HG03139 (cell line): ENCODE data around the gene PRODH.
"Not testable (repeated sequence)": the region's sequence is repeated elsewhere in the genome, so short reads cannot be mapped to it uniquely, and the experiment has no call there.

Source experiments
- ATAC-seq: cut with Tn5 transposase; IDR thresholded peaks from one replicate; pipeline ENCODE4 v1.9.1; 2021; ENCODE audit not compliant: unreplicated experiment

PRODH gene, protein sequence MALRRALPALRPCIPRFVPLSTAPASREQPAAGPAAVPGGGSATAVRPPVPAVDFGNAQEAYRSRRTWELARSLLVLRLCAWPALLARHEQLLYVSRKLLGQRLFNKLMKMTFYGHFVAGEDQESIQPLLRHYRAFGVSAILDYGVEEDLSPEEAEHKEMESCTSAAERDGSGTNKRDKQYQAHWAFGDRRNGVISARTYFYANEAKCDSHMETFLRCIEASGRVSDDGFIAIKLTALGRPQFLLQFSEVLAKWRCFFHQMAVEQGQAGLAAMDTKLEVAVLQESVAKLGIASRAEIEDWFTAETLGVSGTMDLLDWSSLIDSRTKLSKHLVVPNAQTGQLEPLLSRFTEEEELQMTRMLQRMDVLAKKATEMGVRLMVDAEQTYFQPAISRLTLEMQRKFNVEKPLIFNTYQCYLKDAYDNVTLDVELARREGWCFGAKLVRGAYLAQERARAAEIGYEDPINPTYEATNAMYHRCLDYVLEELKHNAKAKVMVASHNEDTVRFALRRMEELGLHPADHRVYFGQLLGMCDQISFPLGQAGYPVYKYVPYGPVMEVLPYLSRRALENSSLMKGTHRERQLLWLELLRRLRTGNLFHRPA

DNA sequence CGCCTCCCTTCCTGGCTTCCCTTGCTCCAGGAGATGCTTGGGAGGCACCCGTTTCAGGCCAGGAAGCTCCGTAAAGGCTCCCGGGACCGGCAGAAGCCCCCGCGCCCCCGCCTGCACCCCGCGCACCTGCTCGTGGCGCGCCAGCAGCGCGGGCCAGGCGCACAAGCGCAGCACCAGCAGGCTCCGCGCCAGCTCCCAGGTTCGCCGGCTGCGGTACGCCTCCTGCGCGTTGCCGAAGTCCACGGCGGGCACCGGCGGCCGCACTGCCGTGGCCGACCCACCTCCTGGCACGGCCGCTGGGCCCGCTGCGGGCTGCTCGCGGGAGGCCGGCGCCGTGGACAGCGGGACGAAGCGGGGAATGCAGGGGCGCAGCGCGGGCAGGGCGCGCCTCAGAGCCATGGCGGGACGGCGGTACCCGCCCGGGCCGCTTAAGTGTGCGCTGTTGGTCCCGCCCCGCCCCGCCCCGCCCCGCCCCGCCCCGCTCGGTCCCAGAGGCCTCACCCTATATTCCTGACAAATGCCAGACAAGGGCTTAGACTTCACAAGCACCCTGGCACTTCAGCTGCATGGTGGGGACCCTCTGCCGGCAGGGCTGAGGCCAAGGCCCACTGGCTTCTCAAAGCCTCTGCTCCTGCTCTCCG lies at the start of gene PRODH:
Gene PRODH (minus strand): TSS at position 405 of the 641 bp plus-strand sequence. CDS start 6 bp downstream, at position 399.
- no peak for ATAC-seq

DNA sequence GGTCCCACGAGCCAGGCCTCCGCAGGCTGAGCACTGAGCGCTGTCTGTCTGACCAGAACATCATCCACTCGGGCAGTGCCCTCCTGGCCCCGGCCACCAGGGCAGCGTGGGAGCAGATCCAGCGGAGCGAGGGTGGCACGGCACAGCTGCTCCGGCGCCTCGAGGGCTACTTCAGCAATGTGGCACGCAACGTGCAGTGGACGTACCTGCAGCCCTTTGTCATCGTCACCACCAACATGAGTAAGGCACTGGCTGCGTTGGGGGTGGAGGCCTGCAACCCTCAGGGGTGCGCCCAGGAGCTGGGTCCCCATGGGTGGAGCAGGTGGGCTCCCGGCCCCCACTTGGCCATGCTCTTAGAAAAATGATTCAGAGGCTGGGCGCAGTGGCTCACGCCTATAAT lies 49.7 kb upstream of the PRODH start:
- ATAC-seq: no peak

DNA sequence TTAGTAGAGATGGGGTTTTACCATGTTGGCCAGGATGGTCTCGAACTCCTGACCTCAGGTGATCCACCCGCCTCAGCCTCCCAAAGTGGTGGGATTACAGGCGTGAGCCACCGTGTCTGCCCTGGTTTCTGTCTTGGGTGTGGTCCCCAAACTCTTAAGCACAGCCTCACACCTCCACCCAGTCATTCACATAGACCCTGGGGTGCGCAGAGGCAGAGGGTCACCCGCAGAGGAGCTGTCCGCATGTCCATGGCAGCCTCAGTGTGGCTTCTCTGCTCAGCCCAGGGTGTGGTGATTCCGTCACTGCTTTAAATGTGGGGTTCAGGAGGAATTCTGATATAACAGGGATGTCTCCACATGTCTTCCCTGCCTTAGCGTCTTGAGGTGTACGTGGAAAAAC lies 48.5 kb upstream of the PRODH start:
- ATAC-seq: no peak

DNA sequence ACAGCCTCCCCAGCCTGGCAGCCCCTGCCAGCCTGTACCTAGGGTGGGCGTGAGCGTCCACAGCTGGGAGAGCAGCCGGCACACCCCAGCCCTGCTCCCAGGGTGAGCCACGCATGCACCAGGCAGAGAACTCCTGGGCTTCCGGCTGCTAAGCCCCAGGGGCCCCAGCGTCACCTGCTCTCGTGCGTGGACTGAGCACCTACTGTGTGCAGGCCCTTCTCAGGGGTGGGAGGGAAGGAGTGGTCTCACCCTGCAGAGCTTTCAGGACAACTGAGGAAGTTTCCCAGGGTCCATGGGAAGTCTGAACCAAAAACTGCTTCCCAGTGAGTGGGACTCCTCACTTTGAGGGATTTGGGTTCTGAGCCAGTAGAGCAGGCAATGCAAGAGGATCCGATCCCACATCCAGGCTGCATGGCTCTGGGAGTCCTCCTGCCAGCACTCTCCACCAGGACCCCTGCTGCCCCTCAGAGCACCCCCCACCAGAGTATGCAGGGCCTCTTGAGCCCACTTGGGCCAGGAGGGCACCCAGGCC lies 47.1 kb upstream of the PRODH start:
- ATAC-seq: no peak

DNA sequence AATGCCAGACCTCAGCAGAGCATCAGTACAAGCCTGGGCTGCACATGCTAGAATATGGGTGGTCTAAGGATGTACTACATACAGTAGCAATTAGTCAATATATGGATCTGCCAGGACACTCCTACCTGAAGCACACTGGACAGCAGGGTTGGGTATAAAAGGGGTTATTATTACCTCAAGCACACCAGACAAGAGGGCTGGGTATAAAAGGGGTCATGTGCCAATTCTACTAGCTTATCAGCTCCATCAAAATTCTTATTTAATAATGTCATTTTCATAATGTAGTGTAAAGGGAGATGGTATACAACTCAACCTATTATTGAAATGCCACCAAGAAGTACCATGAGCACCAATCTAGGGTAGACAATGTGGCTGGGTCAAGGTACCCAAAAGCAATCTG lies 44.7 kb upstream of the PRODH start:
- no peak for ATAC-seq

DNA sequence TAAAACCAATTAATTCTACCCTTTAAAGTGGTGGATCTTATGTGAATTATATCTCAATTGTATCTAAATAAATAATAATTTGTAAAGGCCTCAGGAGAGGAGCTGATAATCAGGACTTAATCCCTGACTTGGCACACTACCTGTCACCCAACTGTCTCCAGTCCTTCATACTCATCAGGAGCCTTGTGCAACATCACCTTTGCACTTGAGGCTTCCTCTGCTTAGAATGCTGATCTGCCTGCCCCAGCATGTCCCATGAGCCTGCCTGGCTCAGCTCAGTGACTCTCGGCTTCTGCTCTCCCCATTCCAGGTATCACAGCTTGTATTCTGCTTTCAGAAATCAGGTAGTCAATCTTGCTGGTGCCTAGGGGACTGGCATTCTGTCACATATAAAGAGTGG lies 43.9 kb upstream of the PRODH start:
- no peak for ATAC-seq

DNA sequence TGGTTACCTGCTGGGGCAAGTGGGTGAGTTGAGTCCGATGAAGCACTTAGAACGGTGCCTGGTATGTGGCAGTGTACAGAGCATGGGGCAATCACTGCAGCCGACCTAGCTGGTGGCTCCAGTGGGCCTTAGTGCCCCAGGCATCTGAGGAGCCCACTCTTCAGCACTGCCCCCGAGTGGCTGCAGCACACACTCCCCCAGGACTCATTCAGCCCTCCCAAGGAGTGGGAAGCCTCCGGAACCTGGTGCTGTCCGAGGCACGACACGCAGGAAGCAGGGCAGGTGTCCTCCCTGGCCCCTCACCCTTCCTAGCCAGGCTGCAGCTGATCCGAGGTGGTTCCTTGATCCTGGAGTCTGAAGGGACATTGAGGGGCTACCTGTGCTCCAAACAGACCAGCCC lies 42.4 kb upstream of the PRODH start:
- no peak for ATAC-seq

DNA sequence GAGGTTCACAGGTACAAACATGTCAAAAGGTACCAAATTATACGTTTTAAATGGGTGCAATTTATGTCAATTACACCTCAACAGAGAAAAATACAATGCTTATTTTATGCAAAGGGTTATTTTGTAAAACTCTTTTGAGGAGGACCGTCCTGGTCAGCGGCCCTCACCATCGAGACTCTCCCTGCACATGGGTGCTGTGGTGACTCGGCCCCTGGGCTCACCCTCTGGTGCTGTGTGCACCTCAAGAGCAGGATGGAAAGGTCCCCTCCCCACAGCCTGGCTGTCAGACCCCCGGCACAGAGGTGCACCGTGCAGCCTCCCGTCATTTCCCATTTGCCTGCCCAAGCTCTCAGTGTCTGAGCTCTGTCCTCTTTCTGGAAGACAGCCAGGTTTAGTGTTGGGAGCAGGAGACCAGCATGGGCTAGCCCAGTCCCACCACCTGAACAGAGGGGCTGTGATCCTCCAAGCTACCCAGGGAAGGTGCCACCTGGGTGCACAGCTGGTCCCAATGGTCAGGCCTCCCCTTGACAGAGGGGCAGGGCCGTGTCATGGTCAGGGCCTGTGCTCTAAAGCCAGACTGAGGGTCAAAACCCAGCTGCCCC lies 41.8 kb upstream of the PRODH start:
- ATAC-seq: no peak

DNA sequence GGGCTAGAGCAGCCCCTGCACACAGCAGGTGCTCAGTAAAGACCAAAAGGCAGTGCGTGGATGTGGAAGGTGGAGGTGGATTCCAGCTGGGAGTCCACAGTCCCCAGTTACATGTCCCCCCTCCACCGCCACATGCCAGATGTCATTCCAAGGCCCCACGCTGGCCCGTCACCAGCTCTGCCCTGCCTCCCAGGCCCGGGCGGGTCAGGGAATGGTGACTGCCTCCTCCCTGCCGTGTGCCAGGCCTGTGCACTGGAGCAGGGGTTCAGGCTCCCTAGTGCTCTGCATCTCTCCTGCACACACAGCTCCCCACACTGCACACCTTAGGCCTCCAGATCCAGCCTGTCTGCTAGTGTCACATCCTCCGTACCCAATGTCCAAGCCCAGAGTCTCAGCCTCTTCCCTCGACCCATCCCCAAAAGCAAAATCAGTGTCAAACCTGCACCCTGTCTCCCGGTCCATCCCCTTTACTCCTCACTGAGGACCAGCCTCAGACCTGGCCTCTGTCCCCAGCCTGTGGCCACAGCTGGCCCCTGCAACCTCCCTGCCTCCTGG lies 40.2 kb upstream of the PRODH start:
- no peak for ATAC-seq

DNA sequence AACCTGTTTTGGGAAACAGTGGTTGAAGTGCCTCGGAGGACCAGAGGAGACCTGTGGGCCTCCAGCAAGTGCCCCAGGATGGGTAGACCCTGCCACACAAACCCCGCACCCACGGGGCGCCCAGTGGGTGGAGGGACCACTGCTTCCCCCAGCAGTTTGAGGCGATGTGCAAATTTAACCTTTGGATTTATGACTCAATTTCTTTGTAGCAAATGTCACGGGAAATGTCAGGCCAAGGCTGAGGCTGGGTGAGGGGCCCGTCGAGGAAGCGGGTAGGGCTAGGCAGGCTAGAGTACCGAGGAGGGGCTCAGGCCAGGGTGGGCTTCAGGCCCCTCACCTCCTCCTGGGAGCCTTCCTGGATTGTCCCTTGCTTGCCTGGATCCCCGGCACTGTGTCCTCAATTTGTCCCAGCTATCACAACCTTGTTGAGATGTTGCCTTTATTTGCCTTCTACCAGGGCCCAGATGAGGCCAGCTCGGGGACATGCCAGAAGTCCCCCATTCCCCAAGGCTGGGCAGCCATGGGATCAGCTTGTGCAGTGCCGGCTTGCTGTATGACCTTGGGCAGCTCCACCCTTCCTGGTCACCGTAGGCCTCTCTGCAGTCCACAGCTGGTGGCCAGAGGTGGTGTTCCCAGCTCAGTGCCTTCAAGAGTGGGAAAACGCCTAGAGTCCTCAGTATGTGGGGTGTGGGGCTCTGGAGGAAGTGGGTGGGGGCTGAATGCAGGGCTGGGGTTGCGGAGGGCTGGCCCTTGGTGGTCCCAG lies 39.5 kb upstream of the PRODH start:
- ATAC-seq: no peak

DNA sequence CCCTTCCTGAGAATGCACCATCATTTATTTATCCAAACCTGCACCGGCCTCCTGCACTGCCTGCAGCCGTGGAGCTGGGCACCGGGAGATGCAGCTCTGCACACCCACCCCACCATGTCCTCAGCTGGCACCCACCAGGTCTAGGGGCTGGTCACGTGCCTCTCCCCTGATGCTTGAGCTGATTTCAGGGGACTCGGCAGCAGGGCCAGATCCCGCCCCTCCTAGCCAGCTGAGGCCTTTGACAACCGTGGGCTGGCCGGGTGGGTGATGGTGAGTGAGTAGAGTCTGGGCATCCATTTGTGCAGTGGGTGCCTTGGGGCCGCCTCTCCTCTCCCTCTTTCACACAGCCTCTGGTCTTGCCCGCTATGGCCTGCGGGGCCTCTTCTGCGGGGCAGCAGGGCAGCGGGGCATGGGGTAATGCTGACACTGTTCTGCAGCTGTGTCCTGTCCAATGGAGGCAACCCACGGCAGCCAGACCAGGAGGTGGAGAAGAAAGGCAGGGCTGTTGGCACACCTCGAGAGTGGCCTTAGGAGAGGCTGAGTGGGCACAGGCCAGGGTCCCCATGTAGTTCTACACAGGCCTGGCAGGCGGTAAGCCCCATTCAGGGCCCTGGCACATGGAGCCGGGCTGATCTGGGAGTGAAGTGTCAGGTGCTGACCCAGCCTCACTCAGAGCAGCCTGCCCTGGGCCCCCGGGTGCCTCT lies 38.5 kb upstream of the PRODH start:
- no peak for ATAC-seq

DNA sequence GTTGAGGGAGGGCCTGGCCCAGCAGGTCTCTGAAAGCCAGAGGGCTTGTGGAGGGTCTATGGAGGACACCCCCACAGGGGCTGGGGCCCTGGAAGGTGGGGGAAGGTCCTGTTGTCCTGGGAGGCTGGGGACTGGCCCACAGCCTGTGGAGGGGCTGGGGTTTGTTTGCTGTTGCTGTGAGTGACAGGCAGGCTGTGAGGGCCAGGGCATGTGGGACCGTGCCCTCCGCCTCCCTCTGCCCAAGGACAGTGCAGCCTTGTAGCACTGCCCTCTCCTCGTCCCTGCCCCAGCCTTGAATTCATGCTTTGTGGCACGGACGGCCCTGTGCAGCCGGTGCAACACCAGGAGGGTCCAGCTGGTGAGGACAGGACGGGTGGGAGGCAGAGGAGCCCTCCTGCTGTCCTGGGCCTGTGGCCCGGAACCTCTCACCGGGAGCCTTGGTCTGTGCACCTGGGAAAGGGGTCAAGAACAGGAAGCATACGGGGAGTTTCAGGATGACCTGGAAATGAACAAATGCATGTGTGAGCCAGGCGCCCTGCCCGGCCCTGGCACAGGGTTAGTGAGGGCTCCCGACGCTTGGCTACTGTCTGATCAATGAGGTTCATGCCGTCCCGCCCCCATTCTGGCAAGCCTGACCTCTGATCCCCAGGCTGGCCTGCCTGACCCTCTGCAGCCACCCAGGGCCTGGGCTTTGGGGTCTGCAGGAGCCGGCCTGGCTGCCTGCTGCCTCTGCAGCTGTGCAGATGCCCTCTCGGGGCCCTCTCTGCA lies 37.4 kb upstream of the PRODH start:
- ATAC-seq: no peak

DNA sequence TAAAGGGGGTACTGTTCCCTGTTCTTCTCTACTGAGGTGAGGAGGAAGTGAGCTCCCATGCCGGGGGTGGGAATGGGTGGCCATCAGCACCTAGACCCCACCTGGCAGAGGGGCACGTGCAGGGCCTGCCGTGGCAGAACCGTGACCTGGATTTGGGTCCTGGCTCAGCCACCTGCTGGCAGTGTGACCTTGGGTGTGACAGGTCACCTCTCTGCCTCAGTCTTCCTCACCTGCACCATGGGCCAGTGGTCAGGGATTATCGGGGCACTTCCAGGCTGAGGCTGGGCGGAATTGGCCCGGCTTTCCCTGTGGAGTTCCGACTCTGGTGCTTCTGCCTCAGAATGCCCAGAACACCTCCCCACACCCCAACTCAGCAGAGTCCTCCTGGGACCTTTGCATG lies 36.5 kb upstream of the PRODH start:
- ATAC-seq: not testable (repeated sequence)

DNA sequence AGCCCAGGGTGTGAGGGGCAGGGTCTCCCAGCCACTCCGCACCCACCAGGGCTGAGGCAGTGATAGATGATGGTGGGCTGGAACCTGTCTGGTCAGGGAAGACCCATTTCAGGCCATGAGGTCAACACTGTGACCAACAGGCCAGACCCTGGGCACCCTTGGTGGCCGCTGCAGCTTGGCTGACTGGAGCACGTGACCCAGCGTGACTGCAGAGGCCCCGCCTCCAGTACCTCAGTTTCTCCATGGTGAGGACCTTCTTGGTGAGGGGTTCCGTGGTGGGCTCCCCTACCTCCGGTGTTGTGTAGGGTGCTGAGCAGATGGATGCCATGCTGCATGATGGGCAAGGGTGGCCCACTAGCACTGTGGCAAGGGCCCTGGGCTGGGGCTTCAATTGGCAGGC lies 35.9 kb upstream of the PRODH start:
- ATAC-seq: not testable (repeated sequence)

DNA sequence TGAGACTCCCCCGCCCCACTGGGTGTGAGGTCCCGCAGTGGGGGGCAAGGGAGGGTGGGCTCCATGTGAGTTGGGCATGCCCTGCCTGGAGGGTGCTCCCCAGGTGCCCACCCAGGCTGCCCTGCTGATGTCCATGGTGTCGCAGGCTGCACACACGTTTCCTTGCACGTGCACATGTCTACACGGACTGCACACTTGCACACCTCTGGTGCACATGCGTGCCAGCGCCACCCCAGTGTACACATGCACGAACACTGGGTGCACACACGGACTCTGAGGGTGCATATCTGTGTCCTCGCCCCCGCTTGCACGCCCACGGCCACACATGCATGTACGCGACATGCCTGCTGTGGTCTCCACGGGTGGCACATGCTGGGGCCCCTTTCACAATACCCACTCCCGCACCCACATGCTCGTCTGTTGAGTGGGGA lies 35.2 kb upstream of the PRODH start:
- no peak for ATAC-seq

DNA sequence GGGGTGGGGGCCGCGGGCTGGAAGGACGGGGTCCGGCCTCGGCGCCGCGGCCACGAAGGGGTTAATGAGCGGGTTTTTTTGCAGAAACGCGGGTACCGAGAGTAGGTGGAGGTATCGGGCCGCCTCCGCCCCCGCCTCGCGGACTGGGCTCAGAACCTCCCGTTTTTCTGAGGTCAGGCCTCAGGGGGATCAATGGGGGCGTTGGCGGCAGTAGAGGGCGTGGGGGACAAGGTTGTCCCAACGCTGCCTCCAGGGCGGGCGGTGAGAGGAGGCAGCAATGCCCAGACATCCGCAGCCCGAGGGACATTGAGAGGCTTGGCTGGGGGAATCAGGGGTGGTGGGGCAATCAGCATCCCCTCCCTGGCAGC lies 34.8 kb upstream of the PRODH start:
- no peak for ATAC-seq

DNA sequence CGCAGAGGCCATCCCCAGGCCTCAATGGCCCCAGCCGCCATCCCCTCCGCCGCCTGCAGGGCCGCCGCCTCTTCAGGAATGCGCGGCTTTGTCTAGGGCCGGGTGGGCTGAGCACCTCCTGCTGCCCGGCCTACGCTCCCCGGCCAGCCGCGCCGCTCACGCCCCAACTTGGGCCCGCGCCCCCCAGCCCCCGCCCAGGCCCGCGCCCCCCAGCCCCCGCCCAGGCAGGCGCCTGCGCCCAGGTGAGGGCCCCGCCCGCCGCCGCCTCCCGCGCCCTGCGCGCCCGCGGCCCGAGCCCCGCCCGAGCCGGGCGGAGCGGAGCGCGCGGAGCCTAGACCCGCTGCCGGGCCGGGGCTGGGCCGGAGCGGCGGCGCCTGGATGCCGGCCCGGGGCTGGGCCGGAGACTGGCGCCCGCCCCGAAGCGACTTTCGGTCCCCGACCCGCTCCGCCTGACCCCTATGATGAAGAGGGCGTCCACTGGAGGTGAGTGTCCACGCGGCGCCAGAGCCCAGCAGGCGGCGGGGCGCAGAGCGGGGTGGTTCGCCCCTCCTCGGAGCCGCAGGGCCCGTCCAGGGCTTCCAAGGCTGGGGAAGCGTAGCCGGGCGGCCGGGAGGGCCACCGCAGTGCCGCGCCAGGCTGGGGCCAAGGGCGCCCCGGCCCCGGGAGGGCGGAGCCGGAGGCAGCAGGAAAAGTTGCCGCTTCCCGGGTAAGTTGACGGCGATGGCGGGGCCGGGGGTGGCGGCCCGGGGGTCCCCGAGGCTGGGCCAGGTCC lies 34.3 kb upstream of the PRODH start:
- ATAC-seq: no peak

DNA sequence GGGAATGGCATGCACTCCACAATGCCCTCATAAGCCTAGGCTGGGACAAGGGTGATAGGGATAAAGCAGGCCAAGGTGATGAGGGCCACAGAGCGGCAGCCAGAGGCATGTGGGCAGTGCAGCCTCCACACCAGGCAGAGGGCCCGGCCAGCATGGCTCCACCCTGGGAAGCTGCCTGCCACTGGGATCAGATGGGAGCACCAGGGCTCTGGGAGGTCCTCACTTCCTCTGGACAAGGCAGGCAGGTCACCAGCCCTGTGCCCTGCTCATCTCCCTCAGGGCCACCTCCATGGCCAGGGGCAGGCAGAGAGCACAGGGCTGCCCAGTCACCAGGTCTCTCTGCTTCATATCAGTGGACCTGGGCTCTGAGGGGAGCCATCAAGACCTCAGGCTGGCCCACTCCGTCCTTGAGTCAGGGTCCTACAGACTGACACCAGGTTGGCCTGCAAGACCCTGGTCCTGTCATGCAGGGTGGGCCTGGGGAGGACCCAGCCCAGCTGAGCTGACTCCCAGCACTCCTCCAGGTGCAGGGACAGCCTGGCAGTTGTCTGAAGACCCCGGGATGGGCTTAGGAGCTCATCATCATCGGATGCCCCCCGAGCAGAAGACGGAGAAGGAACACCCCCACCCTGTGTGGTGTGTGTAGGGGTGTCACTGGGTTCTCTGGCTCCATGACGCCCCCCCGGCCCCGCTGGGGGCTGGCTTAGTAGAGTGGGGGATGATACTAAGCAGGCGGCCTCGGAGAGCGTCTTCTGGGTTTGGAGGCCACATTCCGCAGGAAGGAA lies 33.3 kb upstream of the PRODH start:
- ATAC-seq: not testable (repeated sequence)
